HEK293T (cell line): ENCODE data around the gene SLN.

Experiments
- BHLHE40 ChIP-seq: fragments of 450-650 bp; IDR thresholded peaks from 2 replicates; pipeline ENCODE4 v1.6.1; 2016; ENCODE audit warnings: mild to moderate bottlenecking, moderate library complexity, borderline replicate concordance
- ELF4 ChIP-seq: fragments of 450-650 bp; IDR thresholded peaks from 2 replicates; pipeline ENCODE4 v1.6.1; 2017; ENCODE audit warnings: antibody characterized with exemption
- FOXA1 ChIP-seq: fragments of 450-650 bp; IDR thresholded peaks from 2 replicates; pipeline ENCODE4 v1.6.1; 2016; ENCODE audit warnings: mild to moderate bottlenecking
- HDGF ChIP-seq: fragments of 450-650 bp; IDR thresholded peaks from 2 replicates; pipeline ENCODE4 v1.6.1; 2017; ENCODE audit warnings: antibody characterized with exemption, borderline replicate concordance
- PKNOX1 ChIP-seq: fragments of 450-650 bp; IDR thresholded peaks from 2 replicates; pipeline ENCODE4 v1.6.1; 2016
- SP1 ChIP-seq: fragments of 450-650 bp; IDR thresholded peaks from 2 replicates; pipeline ENCODE4 v1.6.1; 2017
- SUZ12 ChIP-seq: fragments of 450-650 bp; IDR thresholded peaks from 2 replicates; pipeline ENCODE4 v1.6.1; 2016; ENCODE audit warnings: mild to moderate bottlenecking
- TARDBP ChIP-seq: fragments of 450-650 bp; IDR thresholded peaks from 2 replicates; pipeline ENCODE4 v1.6.1; 2016
- ZNF384 ChIP-seq: fragments of 450-650 bp; IDR thresholded peaks from 2 replicates; pipeline ENCODE4 v1.6.1; 2016

GRCh38 chr11:107661656-107662055, 50.2 kb downstream of the SLN start:
- no peak for TF ChIP-seq FOXA1
- TF ChIP-seq PKNOX1: no peak
- no peak for TF ChIP-seq SUZ12
- no peak for TF ChIP-seq ELF4
- no peak for TF ChIP-seq SP1
- no peak for TF ChIP-seq BHLHE40
- TF ChIP-seq ZNF384: no peak
- TF ChIP-seq HDGF: no peak
- TF ChIP-seq TARDBP: no peak
